Measurements from ENCODE around the gene SOHLH2.

Gene SOHLH2

DNA sequence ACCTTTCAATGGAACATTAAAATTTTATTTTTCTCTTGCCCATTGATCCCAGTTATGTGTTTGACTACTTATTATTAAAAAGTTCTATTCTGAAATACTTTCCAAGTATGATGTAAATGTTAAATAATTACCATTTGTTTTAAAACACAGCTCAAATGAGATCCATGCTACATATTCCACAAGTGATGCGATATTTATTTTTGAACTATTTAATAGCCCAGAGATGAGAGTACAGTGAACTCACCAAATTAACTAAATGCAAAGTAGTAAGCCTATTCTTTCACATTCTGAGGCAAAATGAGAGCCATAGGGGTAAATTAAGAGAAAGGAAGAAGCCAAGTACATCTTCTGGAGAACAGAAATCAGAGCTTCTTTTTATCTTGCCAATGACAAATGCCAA, 82.0 kb downstream of the SOHLH2 start:
- no peak overlapping the region for H3K9ac ChIP-seq (ENCODE audit: low read depth, low read length, poor library complexity, severe bottlenecking)
- no peaks in the 10 kb centered on the region for H3K9me3 ChIP-seq (ENCODE audit: insufficient read depth, low read depth, low read length)
- H3K9me2 ChIP-seq (replicated peaks; ENCODE audit: low read depth, low read length): no peaks in the 10 kb centered on the region
- no peaks in the 10 kb centered on the region for H3F3A ChIP-seq (ENCODE audit: low read depth)
- no peak overlapping the region for H3K4me3 ChIP-seq (ENCODE audit: low read length, poor library complexity, severe bottlenecking)
- H3K79me2 ChIP-seq (ENCODE audit: insufficient read depth, low read length): no peaks in the 10 kb centered on the region
- H3K36me3 ChIP-seq (ENCODE audit: insufficient read depth, low read length): no peaks in the 10 kb centered on the region
- H3K27me3 ChIP-seq (ENCODE audit: insufficient read depth, low read length, poor library complexity, severe bottlenecking): no peaks in the 10 kb centered on the region
- no peaks in the 10 kb centered on the region for H4K20me1 ChIP-seq (ENCODE audit: insufficient read depth, low read length, poor library complexity, severe bottlenecking)
- no peak overlapping the region for H2AFZ ChIP-seq (ENCODE audit: low read length)
- H3K4me1 ChIP-seq (ENCODE audit: insufficient read depth, low read length, poor library complexity, severe bottlenecking): no peaks in the 10 kb centered on the region
- no peak for TF ChIP-seq CTCF (conservative IDR thresholded peaks at IDR 0.05; ENCODE audit: low read length)
- no peak for TF ChIP-seq EZH2phosphoT487 (IDR thresholded peaks at IDR 0.05; ENCODE audit: borderline replicate concordance)
- no peak overlapping the region for H3K4me2 ChIP-seq (ENCODE audit: low read depth, low read length, poor library complexity, severe bottlenecking)

DNA sequence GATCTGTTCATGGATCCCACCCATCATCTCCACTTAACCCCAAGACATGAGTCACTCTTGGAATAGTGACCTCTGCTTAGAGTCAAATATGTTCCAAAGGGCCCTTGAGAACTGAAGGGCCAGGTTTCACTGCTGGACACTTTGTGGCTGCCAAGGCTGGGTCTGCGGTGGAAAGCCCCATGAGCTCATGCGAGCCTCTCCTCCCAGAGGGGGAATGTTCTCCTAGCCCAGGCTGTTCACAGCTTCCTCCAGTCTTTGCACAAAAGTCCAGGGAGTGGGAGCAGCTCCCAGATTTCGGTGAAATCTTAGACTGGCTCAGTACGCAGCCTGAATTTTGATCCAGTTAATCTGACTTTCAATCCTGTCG, 82.4 kb downstream of the SOHLH2 start:
- Histone ChIP-seq H3K36me3 (ENCODE audit: insufficient read depth, low read length) (no peaks in the 10 kb centered on the region), H4K20me1 (ENCODE audit: insufficient read depth, low read length, poor library complexity, severe bottlenecking) (no peaks in the 10 kb centered on the region), H3K4me2 (ENCODE audit: low read depth, low read length, poor library complexity, severe bottlenecking) (no peak overlapping the region), H3K9me3 (ENCODE audit: insufficient read depth, low read depth, low read length) (no peaks in the 10 kb centered on the region), H3K4me3 (ENCODE audit: low read length, poor library complexity, severe bottlenecking) (no peak overlapping the region), H3F3A (ENCODE audit: low read depth) (no peaks in the 10 kb centered on the region), H3K9ac (ENCODE audit: low read depth, low read length, poor library complexity, severe bottlenecking) (no peak overlapping the region), H2AFZ (ENCODE audit: low read length) (no peak overlapping the region), H3K4me1 (ENCODE audit: insufficient read depth, low read length, poor library complexity, severe bottlenecking) (no peaks in the 10 kb centered on the region), H3K79me2 (ENCODE audit: insufficient read depth, low read length) (no peaks in the 10 kb centered on the region), H3K27me3 (ENCODE audit: insufficient read depth, low read length, poor library complexity, severe bottlenecking) (no peaks in the 10 kb centered on the region), H3K9me2 (replicated peaks; ENCODE audit: low read depth, low read length) (no peaks in the 10 kb centered on the region)
- TF ChIP-seq EZH2phosphoT487 (IDR thresholded peaks at IDR 0.05; ENCODE audit: borderline replicate concordance) (no peak), CTCF (conservative IDR thresholded peaks at IDR 0.05; ENCODE audit: low read length) (no peak)

DNA sequence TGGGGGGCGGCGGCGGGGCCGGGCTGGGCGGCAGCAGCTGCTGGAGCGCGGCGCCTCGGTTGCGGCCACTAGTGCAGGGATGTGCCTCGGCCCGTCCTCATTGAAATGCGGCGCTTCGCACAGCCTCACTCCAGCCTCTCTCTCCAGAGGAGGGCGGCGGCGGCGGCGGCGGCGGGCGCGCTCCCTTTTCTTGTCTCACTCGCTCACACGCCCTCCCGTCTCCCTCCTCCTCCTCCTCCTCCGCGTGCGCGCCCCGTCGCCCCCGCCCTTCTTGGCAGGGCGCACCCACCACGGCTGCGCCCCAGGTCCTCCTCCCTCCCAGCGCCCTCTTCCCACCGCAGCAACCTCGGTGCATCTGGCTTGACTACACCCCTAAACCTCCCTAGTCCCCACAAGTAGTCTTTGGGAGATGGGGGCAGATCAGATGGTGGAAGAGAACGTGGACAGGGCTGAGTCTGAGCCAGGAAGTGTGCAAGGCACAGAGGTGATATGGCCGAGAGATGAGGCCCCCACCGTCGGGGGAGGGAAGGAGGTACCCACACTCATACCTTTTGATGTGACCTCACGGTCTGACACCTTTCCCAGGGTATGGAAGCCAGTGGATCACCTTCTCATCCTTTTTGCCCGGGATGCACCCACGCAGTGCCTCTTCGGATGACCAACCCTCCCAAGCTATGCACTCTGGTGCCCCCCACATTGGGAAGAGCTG, 83.0 kb downstream of the SOHLH2 start, which contains the start of gene DCLK1:
TSS of gene DCLK1 (minus strand) at position 161 of the 709 bp plus-strand sequence.
- no peaks in the 10 kb centered on the region for H3F3A ChIP-seq (ENCODE audit: low read depth)
- TF ChIP-seq EZH2phosphoT487 (IDR thresholded peaks at IDR 0.05; ENCODE audit: borderline replicate concordance): no peak
- no peak for TF ChIP-seq CTCF (conservative IDR thresholded peaks at IDR 0.05; ENCODE audit: low read length)
- H2AFZ ChIP-seq (ENCODE audit: low read length): no peak within 1 kb of the TSS
- no peaks in the 10 kb centered on the region for H3K36me3 ChIP-seq (ENCODE audit: insufficient read depth, low read length)
- H3K9me2 ChIP-seq (replicated peaks; ENCODE audit: low read depth, low read length): no peaks in the 10 kb centered on the region
- no peaks in the 10 kb centered on the region for H3K4me1 ChIP-seq (ENCODE audit: insufficient read depth, low read length, poor library complexity, severe bottlenecking)
- no peaks in the 10 kb centered on the region for H3K9me3 ChIP-seq (ENCODE audit: insufficient read depth, low read depth, low read length)
- no peaks in the 10 kb centered on the region for H3K79me2 ChIP-seq (ENCODE audit: insufficient read depth, low read length)
- H3K27me3 ChIP-seq (ENCODE audit: insufficient read depth, low read length, poor library complexity, severe bottlenecking): no peaks in the 10 kb centered on the region
- H3K4me3 ChIP-seq (ENCODE audit: low read length, poor library complexity, severe bottlenecking): no peak within 1 kb of the TSS
- H4K20me1 ChIP-seq (ENCODE audit: insufficient read depth, low read length, poor library complexity, severe bottlenecking): no peaks in the 10 kb centered on the region
- H3K9ac ChIP-seq (ENCODE audit: low read depth, low read length, poor library complexity, severe bottlenecking): no peak within 1 kb of the TSS
- H3K4me2 ChIP-seq (ENCODE audit: low read depth, low read length, poor library complexity, severe bottlenecking): no peak within 1 kb of the TSS
